Stomach (tissue), 4 donors: ENCODE data around the gene HSPBP1.

Experiments
- EP300 ChIP-seq: sonication (generic); formaldehyde crosslinking; IDR thresholded peaks from one replicate; pipeline ENCODE4 v1.6.1; 2017; ENCODE audit warnings: antibody characterized with exemption
- POLR2AphosphoS5 ChIP-seq, 3 donors: sonication (generic); formaldehyde crosslinking; IDR thresholded peaks; one replicate each; pipeline ENCODE4 v1.6.1; 2016; ENCODE audit warnings: antibody characterized with exemption in 3 of 3
- TF ChIP-seq, protein P1 (sequence below), 7 experiments: fragments of 450-650 bp in 4 of 7; fragments of 200-600 bp in 3 of 7; sonication (generic) in 3 of 7; IDR thresholded peaks; one replicate each; pipeline ENCODE4 v1.5.1; 2016 to 2019; ENCODE audit warnings: antibody characterized with exemption in 7 of 7, control low read depth in 2 of 7, mild to moderate bottlenecking in 1 of 7

DNA sequence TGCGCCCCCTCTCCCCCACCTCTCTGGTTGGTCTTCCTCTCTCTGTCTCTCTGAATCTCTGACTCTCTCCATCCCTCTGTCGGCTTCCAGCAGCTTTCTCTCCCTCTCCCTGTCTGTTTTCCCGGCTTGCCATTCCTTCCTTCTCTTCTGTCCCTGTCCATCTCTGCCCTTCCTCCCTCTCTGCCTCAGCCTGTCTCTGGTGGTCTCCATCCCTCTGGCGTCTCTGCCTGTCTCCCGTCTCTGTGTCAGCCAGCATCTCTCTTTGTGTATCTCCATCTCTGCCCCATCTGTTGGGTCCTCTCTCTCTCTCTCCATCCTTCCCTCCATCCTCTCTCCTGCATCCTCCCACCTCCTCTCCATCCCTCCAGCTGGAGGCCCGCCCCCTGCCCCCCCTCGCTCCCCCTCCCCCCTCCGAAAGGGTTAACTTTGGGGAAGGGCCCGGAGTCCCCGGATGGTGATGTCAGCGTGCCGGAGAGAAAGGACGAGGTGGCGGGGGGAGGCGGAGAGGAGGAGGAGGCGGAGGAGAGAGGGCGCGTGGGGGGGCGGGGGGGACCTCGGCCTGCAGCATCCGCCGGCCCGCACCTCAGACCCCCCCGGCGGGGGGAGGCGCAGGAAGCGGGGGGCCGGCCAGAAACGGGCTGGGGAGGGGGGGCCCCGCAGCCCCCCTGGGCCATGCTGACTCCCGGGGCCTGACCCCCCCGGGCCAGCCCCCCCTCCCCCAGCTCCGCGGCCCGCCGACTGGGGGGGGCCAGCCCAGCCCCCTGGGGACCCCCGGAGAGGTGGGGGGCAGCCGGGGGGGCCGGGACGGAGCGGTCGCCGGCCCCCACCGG, 3.9 kb upstream of the HSPBP1 start, which contains the start of gene BRSK1:
- TF ChIP-seq POLR2AphosphoS5 (IDR thresholded peaks at IDR 0.05): no peak
- TF ChIP-seq, protein P1, sequence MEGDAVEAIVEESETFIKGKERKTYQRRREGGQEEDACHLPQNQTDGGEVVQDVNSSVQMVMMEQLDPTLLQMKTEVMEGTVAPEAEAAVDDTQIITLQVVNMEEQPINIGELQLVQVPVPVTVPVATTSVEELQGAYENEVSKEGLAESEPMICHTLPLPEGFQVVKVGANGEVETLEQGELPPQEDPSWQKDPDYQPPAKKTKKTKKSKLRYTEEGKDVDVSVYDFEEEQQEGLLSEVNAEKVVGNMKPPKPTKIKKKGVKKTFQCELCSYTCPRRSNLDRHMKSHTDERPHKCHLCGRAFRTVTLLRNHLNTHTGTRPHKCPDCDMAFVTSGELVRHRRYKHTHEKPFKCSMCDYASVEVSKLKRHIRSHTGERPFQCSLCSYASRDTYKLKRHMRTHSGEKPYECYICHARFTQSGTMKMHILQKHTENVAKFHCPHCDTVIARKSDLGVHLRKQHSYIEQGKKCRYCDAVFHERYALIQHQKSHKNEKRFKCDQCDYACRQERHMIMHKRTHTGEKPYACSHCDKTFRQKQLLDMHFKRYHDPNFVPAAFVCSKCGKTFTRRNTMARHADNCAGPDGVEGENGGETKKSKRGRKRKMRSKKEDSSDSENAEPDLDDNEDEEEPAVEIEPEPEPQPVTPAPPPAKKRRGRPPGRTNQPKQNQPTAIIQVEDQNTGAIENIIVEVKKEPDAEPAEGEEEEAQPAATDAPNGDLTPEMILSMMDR (IDR thresholded peaks at IDR 0.05): no peak
- TF ChIP-seq EP300: no peak
